ENCODE data around the gene TCF7L2. TPM values are rescaled to one million over a fixed set of nuclear protein-coding genes. Genes with fewer than 3 reads are reported as not detected.

The TCF7L2 gene
- total RNA-seq, 1 experiment from 2014 or later, result 14.8 TPM

GRCh38 chr10:112927980-112928379, 22.1 kb upstream of the TCF7L2 start:
- Histone ChIP-seq H2AFZ (no peak overlapping the region), H3F3A (ENCODE audit: insufficient read depth, low read depth) (no peaks in the 10 kb centered on the region), H3K36me3 (ENCODE audit: low read depth) (no peaks in the 10 kb centered on the region), H3K27me3 (ENCODE audit: insufficient read depth, low read depth) (no peaks in the 10 kb centered on the region), H3K27ac (no peak overlapping the region), H3K4me1 (replicated peaks; ENCODE audit: insufficient read depth) (no peaks in the 10 kb centered on the region), H3K9me3 (ENCODE audit: insufficient read depth, low read depth) (0 out of 2 replicates have a peak, but pooled peaks cover 3% of the 10 kb centered on the region), H3K79me2 (ENCODE audit: low read depth) (no peaks in the 10 kb centered on the region), H3K9me2 (ENCODE audit: insufficient read depth) (no peaks in the 10 kb centered on the region), H3K4me2 (no peak overlapping the region), H4K20me1 (ENCODE audit: insufficient read depth) (no peaks in the 10 kb centered on the region), H3K4me3 (no peak overlapping the region)
- no peak for DNase-seq
- TF ChIP-seq CTCF (conservative IDR thresholded peaks at IDR 0.05) (no peak), EZH2 (IDR thresholded peaks at IDR 0.05; ENCODE audit: low read depth) (no peak)
- ChIA-PET POLR2A (ENCODE audit: unreplicated experiment) (interaction anchor here (0.6 kb wide), 1 partner anchor 21 kb away, joined by 9 read pairs; no protein-coding TSS in a partner anchor), CTCF (no interaction called here)
- intact Hi-C loops (cut with micrococcal nuclease; ENCODE audit: unreplicated experiment), result no loop called here
- no TSS peak for BruUV-seq (replicated peaks)

- Histone ChIP-seq H3K4me1 (replicated peaks; ENCODE audit: insufficient read depth) (no peaks in the 10 kb centered on the region), H3F3A (ENCODE audit: insufficient read depth, low read depth) (no peaks in the 10 kb centered on the region), H3K36me3 (ENCODE audit: low read depth) (no peaks in the 10 kb centered on the region), H3K79me2 (ENCODE audit: low read depth) (no peaks in the 10 kb centered on the region), H3K27me3 (ENCODE audit: insufficient read depth, low read depth) (no peaks in the 10 kb centered on the region), H3K4me2 (no peak overlapping the region), H3K27ac (no peak overlapping the region), H2AFZ (no peak overlapping the region), H3K9me3 (ENCODE audit: insufficient read depth, low read depth) (0 out of 2 replicates have a peak, but pooled peaks cover 3% of the 10 kb centered on the region), H3K9me2 (ENCODE audit: insufficient read depth) (no peaks in the 10 kb centered on the region), H3K4me3 (no peak overlapping the region), H4K20me1 (ENCODE audit: insufficient read depth) (no peaks in the 10 kb centered on the region)
- TF ChIP-seq CTCF (conservative IDR thresholded peaks at IDR 0.05), result no peak
- TF ChIP-seq EZH2 (IDR thresholded peaks at IDR 0.05; ENCODE audit: low read depth), result no peak
- no TSS peak for BruUV-seq (replicated peaks)
- ChIA-PET POLR2A (ENCODE audit: unreplicated experiment) (interaction anchor here (0.6 kb wide), 1 partner anchor 17 kb away, joined by 8 read pairs; no protein-coding TSS in a partner anchor), CTCF (no interaction called here)
- intact Hi-C loops (cut with micrococcal nuclease; ENCODE audit: unreplicated experiment), result no loop called here
- no peak for DNase-seq
These were observed 17.4 kb upstream of the TCF7L2 start for GRCh38 chr10:112932658-112933057.

DNA sequence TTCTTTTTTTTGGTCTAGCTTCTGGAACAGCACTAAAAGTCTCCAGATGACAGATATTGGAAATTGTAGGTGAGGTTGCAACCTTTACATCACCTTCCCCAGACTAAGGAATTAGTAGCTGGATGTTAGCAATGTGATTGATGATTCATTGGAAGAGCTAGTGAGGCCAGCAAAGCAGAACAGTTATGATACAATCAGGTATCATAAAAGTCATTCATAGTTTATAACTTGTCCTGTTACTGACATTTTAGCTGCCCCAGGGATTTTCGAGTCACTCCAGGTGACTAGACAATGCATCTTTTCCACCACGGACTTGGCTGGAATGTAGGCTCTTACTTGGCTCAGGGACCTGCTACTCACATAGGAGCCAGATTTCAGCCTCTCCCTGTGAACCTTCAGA, 15.9 kb upstream of the TCF7L2 start:
- H3K9me2 ChIP-seq (ENCODE audit: insufficient read depth), result no peaks in the 10 kb centered on the region
- no TSS peak for BruUV-seq (replicated peaks)
- no peaks in the 10 kb centered on the region for H4K20me1 ChIP-seq (ENCODE audit: insufficient read depth)
- H3K79me2 ChIP-seq (ENCODE audit: low read depth), result no peaks in the 10 kb centered on the region
- no peak for DNase-seq
- ChIA-PET POLR2A (ENCODE audit: unreplicated experiment) (no interaction called here), CTCF (no interaction called here)
- H3F3A ChIP-seq (ENCODE audit: insufficient read depth, low read depth), result no peaks in the 10 kb centered on the region
- H3K9me3 ChIP-seq (ENCODE audit: insufficient read depth, low read depth), result 0 out of 2 replicates have a peak, but pooled peaks cover 3% of the 10 kb centered on the region
- no peaks in the 10 kb centered on the region for H3K27me3 ChIP-seq (ENCODE audit: insufficient read depth, low read depth)
- H3K36me3 ChIP-seq (ENCODE audit: low read depth), result no peaks in the 10 kb centered on the region
- H3K27ac ChIP-seq, result no peak overlapping the region
- no peak overlapping the region for H3K4me3 ChIP-seq
- H2AFZ ChIP-seq, result no peak overlapping the region
- H3K4me2 ChIP-seq, result no peak overlapping the region
- TF ChIP-seq EZH2 (IDR thresholded peaks at IDR 0.05; ENCODE audit: low read depth), result no peak
- no peak for TF ChIP-seq CTCF (conservative IDR thresholded peaks at IDR 0.05)
- H3K4me1 ChIP-seq (replicated peaks; ENCODE audit: insufficient read depth), result no peaks in the 10 kb centered on the region
- intact Hi-C loops (cut with micrococcal nuclease; ENCODE audit: unreplicated experiment), result no loop called here
